ENCODE measurements around the gene NDFIP1. TPM values are rescaled to one million over a fixed set of nuclear protein-coding genes. Genes with fewer than 3 reads are reported as not detected.

NDFIP1 gene
- total RNA-seq, 1 experiment from 2014 or later, result 33.5 TPM

GRCh38 chr5:142069606-142070399 lies 38.8 kb upstream of the NDFIP1 start:
- DNase-seq (no peak), ATAC-seq (no peak)
- ChIA-PET CTCF (no interaction called here), POLR2A (ENCODE audit: unreplicated experiment) (no interaction called here)
- no peaks in the 10 kb centered on the region for H3F3A ChIP-seq (ENCODE audit: low read length, unreplicated experiment)
- no peak overlapping the region for H3K4me3 ChIP-seq (ENCODE audit: low read length)
- no peaks in the 10 kb centered on the region for H3K36me3 ChIP-seq (ENCODE audit: low read depth, low read length)
- no peaks in the 10 kb centered on the region for H3K79me2 ChIP-seq (ENCODE audit: low read length)
- no peaks in the 10 kb centered on the region for H3K27me3 ChIP-seq (ENCODE audit: low read length)
- H3K27ac ChIP-seq (ENCODE audit: low read length), result no peak overlapping the region
- H4K20me1 ChIP-seq (ENCODE audit: low read length), result no peaks in the 10 kb centered on the region
- no peak overlapping the region for H3K9ac ChIP-seq (ENCODE audit: low read length)
- TF ChIP-seq EZH2 (IDR thresholded peaks at IDR 0.05; ENCODE audit: low read length, unreplicated experiment), result no peak
- TF ChIP-seq EZH2phosphoT487 (IDR thresholded peaks at IDR 0.05; ENCODE audit: borderline replicate concordance, low read length), result no peak
- no peak for TF ChIP-seq CTCF (conservative IDR thresholded peaks at IDR 0.05; ENCODE audit: low read depth, low read length)
- H2AFZ ChIP-seq (ENCODE audit: low read length), result no peak overlapping the region
- no peaks in the 10 kb centered on the region for H3K9me3 ChIP-seq (ENCODE audit: low read length)
- H3K4me1 ChIP-seq (ENCODE audit: insufficient read depth, low read length), result peaks cover 14% of the 10 kb centered on the region
- no peaks in the 10 kb centered on the region for H3K9me2 ChIP-seq (replicated peaks; ENCODE audit: low read length)
- BruUV-seq (replicated peaks), result no TSS peak
- no peak overlapping the region for H3K4me2 ChIP-seq (ENCODE audit: low read length)
- intact Hi-C loops (cut with micrococcal nuclease), result no loop called here

- H4K20me1 ChIP-seq (ENCODE audit: low read length), result no peaks in the 10 kb centered on the region
- TF ChIP-seq CTCF (conservative IDR thresholded peaks at IDR 0.05; ENCODE audit: low read depth, low read length) (no peak), EZH2 (IDR thresholded peaks at IDR 0.05; ENCODE audit: low read length, unreplicated experiment) (no peak), EZH2phosphoT487 (IDR thresholded peaks at IDR 0.05; ENCODE audit: borderline replicate concordance, low read length) (no peak)
- H3K4me3 ChIP-seq (ENCODE audit: low read length), result no peak overlapping the region
- intact Hi-C loops (cut with micrococcal nuclease), result no loop called here
- H3K9me2 ChIP-seq (replicated peaks; ENCODE audit: low read length), result no peaks in the 10 kb centered on the region
- no peak overlapping the region for H2AFZ ChIP-seq (ENCODE audit: low read length)
- DNase-seq (no peak), ATAC-seq (no peak)
- no peaks in the 10 kb centered on the region for H3K79me2 ChIP-seq (ENCODE audit: low read length)
- H3K27me3 ChIP-seq (ENCODE audit: low read length), result no peaks in the 10 kb centered on the region
- no peaks in the 10 kb centered on the region for H3F3A ChIP-seq (ENCODE audit: low read length, unreplicated experiment)
- H3K9me3 ChIP-seq (ENCODE audit: low read length), result no peaks in the 10 kb centered on the region
- no peaks in the 10 kb centered on the region for H3K36me3 ChIP-seq (ENCODE audit: low read depth, low read length)
- POLR2A ChIA-PET (ENCODE audit: unreplicated experiment), result no interaction called here
- H3K4me2 ChIP-seq (ENCODE audit: low read length), result no peak overlapping the region
- CTCF ChIA-PET, result no interaction called here
- BruUV-seq (replicated peaks), result no TSS peak
- H3K27ac ChIP-seq (ENCODE audit: low read length), result no peak overlapping the region
- H3K9ac ChIP-seq (ENCODE audit: low read length), result no peak overlapping the region
- H3K4me1 ChIP-seq (ENCODE audit: insufficient read depth, low read length), result peaks cover 14% of the 10 kb centered on the region
Measured at GRCh38 chr5:142070734-142071133, 37.8 kb upstream of the NDFIP1 start.

GRCh38 chr5:142072488-142072887 lies 36.1 kb upstream of the NDFIP1 start:
- no peak overlapping the region for H3K27ac ChIP-seq (ENCODE audit: low read length)
- intact Hi-C loops (cut with micrococcal nuclease), result no loop called here
- no peaks in the 10 kb centered on the region for H3F3A ChIP-seq (ENCODE audit: low read length, unreplicated experiment)
- H4K20me1 ChIP-seq (ENCODE audit: low read length), result no peaks in the 10 kb centered on the region
- H3K9me3 ChIP-seq (ENCODE audit: low read length), result no peaks in the 10 kb centered on the region
- ChIA-PET POLR2A (ENCODE audit: unreplicated experiment) (no interaction called here), CTCF (no interaction called here)
- no TSS peak for BruUV-seq (replicated peaks)
- no peak overlapping the region for H2AFZ ChIP-seq (ENCODE audit: low read length)
- H3K4me1 ChIP-seq (ENCODE audit: insufficient read depth, low read length), result peaks cover 14% of the 10 kb centered on the region
- no peak overlapping the region for H3K4me2 ChIP-seq (ENCODE audit: low read length)
- no peak overlapping the region for H3K9ac ChIP-seq (ENCODE audit: low read length)
- ATAC-seq (no peak), DNase-seq (no peak)
- H3K4me3 ChIP-seq (ENCODE audit: low read length), result no peak overlapping the region
- H3K79me2 ChIP-seq (ENCODE audit: low read length), result no peaks in the 10 kb centered on the region
- no peak for TF ChIP-seq EZH2phosphoT487 (IDR thresholded peaks at IDR 0.05; ENCODE audit: borderline replicate concordance, low read length)
- TF ChIP-seq EZH2 (IDR thresholded peaks at IDR 0.05; ENCODE audit: low read length, unreplicated experiment), result no peak
- TF ChIP-seq CTCF (conservative IDR thresholded peaks at IDR 0.05; ENCODE audit: low read depth, low read length), result no peak
- no peaks in the 10 kb centered on the region for H3K36me3 ChIP-seq (ENCODE audit: low read depth, low read length)
- H3K9me2 ChIP-seq (replicated peaks; ENCODE audit: low read length), result no peaks in the 10 kb centered on the region
- H3K27me3 ChIP-seq (ENCODE audit: low read length), result no peaks in the 10 kb centered on the region

Data from PC-3 (cell line).